ENCODE measurements around the gene DLG5.

Gene DLG5

GRCh38 chr10:77868523-77868922, 58.0 kb downstream of the DLG5 start:
- Histone ChIP-seq H3K4me3 (ENCODE audit: low read depth, low read length) (no peak overlapping the region), H3K27me3 (ENCODE audit: control insufficient read depth, insufficient read depth, low read length) (no peaks in the 10 kb centered on the region), H3K9ac (ENCODE audit: low read depth, low read length) (no peak overlapping the region), H3K4me1 (ENCODE audit: control insufficient read depth, insufficient read depth, low read length) (peaks cover 10% of the 10 kb centered on the region), H3K9me3 (ENCODE audit: control insufficient read depth, insufficient read depth, low read length) (no peaks in the 10 kb centered on the region), H3K36me3 (ENCODE audit: control insufficient read depth, insufficient read depth, low read length) (peaks cover 8% of the 10 kb centered on the region)

- Histone ChIP-seq H3K9me3 (ENCODE audit: control insufficient read depth, insufficient read depth, low read length) (no peaks in the 10 kb centered on the region), H3K4me1 (ENCODE audit: control insufficient read depth, insufficient read depth, low read length) (peaks cover 10% of the 10 kb centered on the region), H3K4me3 (ENCODE audit: low read depth, low read length) (no peak overlapping the region), H3K27me3 (ENCODE audit: control insufficient read depth, insufficient read depth, low read length) (no peaks in the 10 kb centered on the region), H3K36me3 (ENCODE audit: control insufficient read depth, insufficient read depth, low read length) (peaks cover 7% of the 10 kb centered on the region), H3K9ac (ENCODE audit: low read depth, low read length) (no peak overlapping the region)
Observed at GRCh38 chr10:77867124-77867719, 59.3 kb downstream of the DLG5 start.

GRCh38 chr10:77866598-77866997, 60.0 kb downstream of the DLG5 start:
- Histone ChIP-seq H3K27me3 (ENCODE audit: control insufficient read depth, insufficient read depth, low read length) (no peaks in the 10 kb centered on the region), H3K36me3 (ENCODE audit: control insufficient read depth, insufficient read depth, low read length) (peaks cover 7% of the 10 kb centered on the region), H3K9me3 (ENCODE audit: control insufficient read depth, insufficient read depth, low read length) (no peaks in the 10 kb centered on the region), H3K4me3 (ENCODE audit: low read depth, low read length) (no peak overlapping the region), H3K9ac (ENCODE audit: low read depth, low read length) (no peak overlapping the region), H3K4me1 (ENCODE audit: control insufficient read depth, insufficient read depth, low read length) (peaks cover 10% of the 10 kb centered on the region)

- H3K4me1 ChIP-seq (ENCODE audit: control insufficient read depth, insufficient read depth, low read length): peaks cover 10% of the 10 kb centered on the region
- no peaks in the 10 kb centered on the region for H3K27me3 ChIP-seq (ENCODE audit: control insufficient read depth, insufficient read depth, low read length)
- H3K9ac ChIP-seq (ENCODE audit: low read depth, low read length): no peak overlapping the region
- no peaks in the 10 kb centered on the region for H3K9me3 ChIP-seq (ENCODE audit: control insufficient read depth, insufficient read depth, low read length)
- H3K36me3 ChIP-seq (ENCODE audit: control insufficient read depth, insufficient read depth, low read length): peaks cover 7% of the 10 kb centered on the region
- H3K4me3 ChIP-seq (ENCODE audit: low read depth, low read length): no peak overlapping the region
Observed at GRCh38 chr10:77865580-77866324, 60.8 kb downstream of the DLG5 start.

- peaks cover 10% of the 10 kb centered on the region for H3K4me1 ChIP-seq (ENCODE audit: control insufficient read depth, insufficient read depth, low read length)
Observed at GRCh38 chr10:77864151-77864851, 62.3 kb downstream of the DLG5 start.

GRCh38 chr10:77863446-77863845, 63.1 kb downstream of the DLG5 start:
- peaks cover 10% of the 10 kb centered on the region for H3K4me1 ChIP-seq (ENCODE audit: control insufficient read depth, insufficient read depth, low read length)
- no peak overlapping the region for H3K9ac ChIP-seq (ENCODE audit: low read depth, low read length)
- H3K36me3 ChIP-seq (ENCODE audit: control insufficient read depth, insufficient read depth, low read length): peaks cover 3% of the 10 kb centered on the region
- H3K4me3 ChIP-seq (ENCODE audit: low read depth, low read length): no peak overlapping the region
- no peaks in the 10 kb centered on the region for H3K27me3 ChIP-seq (ENCODE audit: control insufficient read depth, insufficient read depth, low read length)
- no peaks in the 10 kb centered on the region for H3K9me3 ChIP-seq (ENCODE audit: control insufficient read depth, insufficient read depth, low read length)

More at GRCh38 chr10:77864151-77864851, 62.3 kb downstream of the DLG5 start:
- Histone ChIP-seq H3K9ac (ENCODE audit: low read depth, low read length) (no peak overlapping the region), H3K9me3 (ENCODE audit: control insufficient read depth, insufficient read depth, low read length) (no peaks in the 10 kb centered on the region), H3K36me3 (ENCODE audit: control insufficient read depth, insufficient read depth, low read length) (peaks cover 7% of the 10 kb centered on the region), H3K4me3 (ENCODE audit: low read depth, low read length) (no peak overlapping the region), H3K27me3 (ENCODE audit: control insufficient read depth, insufficient read depth, low read length) (no peaks in the 10 kb centered on the region)

- Histone ChIP-seq H3K9me3 (ENCODE audit: control insufficient read depth, insufficient read depth, low read length) (no peaks in the 10 kb centered on the region), H3K36me3 (ENCODE audit: control insufficient read depth, insufficient read depth, low read length) (peaks cover 3% of the 10 kb centered on the region), H3K4me1 (ENCODE audit: control insufficient read depth, insufficient read depth, low read length) (peaks cover 7% of the 10 kb centered on the region), H3K4me3 (ENCODE audit: low read depth, low read length) (no peak overlapping the region), H3K27me3 (ENCODE audit: control insufficient read depth, insufficient read depth, low read length) (no peaks in the 10 kb centered on the region), H3K9ac (ENCODE audit: low read depth, low read length) (no peak overlapping the region)
Observed at GRCh38 chr10:77862595-77862994, 64.0 kb downstream of the DLG5 start.

GRCh38 chr10:77861366-77861765, 65.2 kb downstream of the DLG5 start:
- H3K27me3 ChIP-seq (ENCODE audit: control insufficient read depth, insufficient read depth, low read length): no peaks in the 10 kb centered on the region
- H3K9me3 ChIP-seq (ENCODE audit: control insufficient read depth, insufficient read depth, low read length): no peaks in the 10 kb centered on the region
- H3K9ac ChIP-seq (ENCODE audit: low read depth, low read length): no peak overlapping the region
- peaks cover 4% of the 10 kb centered on the region for H3K4me1 ChIP-seq (ENCODE audit: control insufficient read depth, insufficient read depth, low read length)
- no peak overlapping the region for H3K4me3 ChIP-seq (ENCODE audit: low read depth, low read length)
- H3K36me3 ChIP-seq (ENCODE audit: control insufficient read depth, insufficient read depth, low read length): peaks cover 7% of the 10 kb centered on the region

GRCh38 chr10:77859865-77860282, 66.7 kb downstream of the DLG5 start:
- no peak overlapping the region for H3K4me3 ChIP-seq (ENCODE audit: low read depth, low read length)
- H3K4me1 ChIP-seq (ENCODE audit: control insufficient read depth, insufficient read depth, low read length): no peaks in the 10 kb centered on the region
- no peaks in the 10 kb centered on the region for H3K27me3 ChIP-seq (ENCODE audit: control insufficient read depth, insufficient read depth, low read length)
- H3K9me3 ChIP-seq (ENCODE audit: control insufficient read depth, insufficient read depth, low read length): no peaks in the 10 kb centered on the region
- H3K9ac ChIP-seq (ENCODE audit: low read depth, low read length): no peak overlapping the region
- H3K36me3 ChIP-seq (ENCODE audit: control insufficient read depth, insufficient read depth, low read length): peaks cover 14% of the 10 kb centered on the region

- Histone ChIP-seq H3K27me3 (ENCODE audit: control insufficient read depth, insufficient read depth, low read length) (no peaks in the 10 kb centered on the region), H3K4me1 (ENCODE audit: control insufficient read depth, insufficient read depth, low read length) (no peaks in the 10 kb centered on the region), H3K36me3 (ENCODE audit: control insufficient read depth, insufficient read depth, low read length) (peaks cover 17% of the 10 kb centered on the region)
Observed at GRCh38 chr10:77859200-77859864, 67.2 kb downstream of the DLG5 start.

GRCh38 chr10:77857272-77857671, 69.3 kb downstream of the DLG5 start:
- Histone ChIP-seq H3K9ac (ENCODE audit: low read depth, low read length) (no peak overlapping the region), H3K9me3 (ENCODE audit: control insufficient read depth, insufficient read depth, low read length) (no peaks in the 10 kb centered on the region), H3K4me3 (ENCODE audit: low read depth, low read length) (no peak overlapping the region), H3K36me3 (ENCODE audit: control insufficient read depth, insufficient read depth, low read length) (peaks cover 32% of the 10 kb centered on the region), H3K4me1 (ENCODE audit: control insufficient read depth, insufficient read depth, low read length) (no peaks in the 10 kb centered on the region), H3K27me3 (ENCODE audit: control insufficient read depth, insufficient read depth, low read length) (no peaks in the 10 kb centered on the region)

More at GRCh38 chr10:77859200-77859864, 67.2 kb downstream of the DLG5 start:
- no peaks in the 10 kb centered on the region for H3K9me3 ChIP-seq (ENCODE audit: control insufficient read depth, insufficient read depth, low read length)
- no peak overlapping the region for H3K4me3 ChIP-seq (ENCODE audit: low read depth, low read length)
- no peak overlapping the region for H3K9ac ChIP-seq (ENCODE audit: low read depth, low read length)
